ENCODE results near the gene FUT2.
A peak's percentile ranks its signal among the peaks of the same experiment; 100 is the strongest.
"Not testable (repeated sequence)": the region's sequence is repeated elsewhere in the genome, so short reads cannot be mapped to it uniquely, and the experiment has no call there.

FUT2 gene

GRCh38 chr19:48670699-48671445 is 24.9 kb upstream of the FUT2 start:
- no peak for DNase-seq

GRCh38 chr19:48671446-48671995 is 24.2 kb upstream of the FUT2 start:
- no peak for DNase-seq

GRCh38 chr19:48672994-48673393 is 22.8 kb upstream of the FUT2 start, which contains the start of gene NTN5:
NTN5 (minus strand) TSS chr19:48673017; CDS start chr19:48670986, 2,031 bp downstream.
- DNase-seq, result no peak

- no peak for DNase-seq
Measured at GRCh38 chr19:48673436-48674100, 22.2 kb upstream of the FUT2 start.

GRCh38 chr19:48674216-48674809 is 21.5 kb upstream of the FUT2 start:
- DNase-seq, result no peak

GRCh38 chr19:48674921-48675824 is 20.6 kb upstream of the FUT2 start:
- peak; percentile 83 for DNase-seq

GRCh38 chr19:48676487-48676886 is 19.3 kb upstream of the FUT2 start:
- no peak for DNase-seq

GRCh38 chr19:48676887-48677286 is 18.9 kb upstream of the FUT2 start:
- DNase-seq, result no peak

GRCh38 chr19:48678201-48678600 is 17.6 kb upstream of the FUT2 start:
- no peak for DNase-seq

- not testable (repeated sequence) for DNase-seq
Measured at GRCh38 chr19:48680006-48680405, 15.8 kb upstream of the FUT2 start.

- no peak for DNase-seq
Measured at GRCh38 chr19:48680436-48681126, 15.2 kb upstream of the FUT2 start.

- peak; percentile 27 for DNase-seq
Measured at GRCh38 chr19:48681127-48681470, 14.7 kb upstream of the FUT2 start.

- DNase-seq, result peak; percentile 55
Measured at GRCh38 chr19:48683349-48683748, 12.4 kb upstream of the FUT2 start.

- no peak for DNase-seq
Measured at GRCh38 chr19:48685583-48685982, 10.2 kb upstream of the FUT2 start.

- no peak for DNase-seq
Measured at GRCh38 chr19:48686088-48686487, 9.7 kb upstream of the FUT2 start.

- not testable (repeated sequence) for DNase-seq
Measured at GRCh38 chr19:48686637-48687036, 9.1 kb upstream of the FUT2 start.

GRCh38 chr19:48687776-48688175 is 8.0 kb upstream of the FUT2 start:
- no peak for DNase-seq

- no peak for DNase-seq
Measured at GRCh38 chr19:48689449-48689848, 6.3 kb upstream of the FUT2 start.

- not testable (repeated sequence) for DNase-seq
Measured at GRCh38 chr19:48693629-48694028, 2.1 kb upstream of the FUT2 start.

GRCh38 chr19:48696353-48697010 is 711 bp downstream of the FUT2 start:
- DNase-seq, result peak; percentile 4

GRCh38 chr19:48698046-48698445 is 2.3 kb downstream of the FUT2 start:
- peak; percentile 76 for DNase-seq

Measured in fibroblast of skin of scalp (primary cell).